Gastrocnemius medialis (tissue), 4 donors: Measurements from ENCODE around the gene EYA4. TPM values are rescaled to one million over a fixed set of nuclear protein-coding genes. Genes with fewer than 3 reads are reported as not detected.

ENCODE experiments used
- ATAC-seq, 2 donors: fragments of 150-250 bp; one replicate each; pipeline ENCODE4 v1.9.1; 2016
- DNase-seq, 2 donors: peaks; one replicate each; pipeline ENCODE4 v3.0.0-alpha.2; 2019
- H3K27ac ChIP-seq, 4 donors: fragments of 200-600 bp; sonication (generic); 1 replicate in 1 of 4; 2 replicates in 3 of 4; pipeline ENCODE4 v1.5.1; 2016 to 2018; ENCODE audit warnings: mild to moderate bottlenecking in 2 of 4, moderate library complexity in 1 of 4
- H3K27me3 ChIP-seq, 3 donors: fragments of 200-600 bp; sonication (generic) in 2 of 3; 1 replicate in 1 of 3; 2 replicates in 2 of 3; pipeline versions ENCODE4 v1.5.1 to v1.6.0; 2016 to 2019; ENCODE audit warnings: mild to moderate bottlenecking in 1 of 3, moderate library complexity in 1 of 3
- H3K36me3 ChIP-seq, 2 donors: fragments of 200-600 bp; sonication (generic) in 1 of 2; one replicate each; pipeline ENCODE4 v1.5.1; 2017 to 2018
- H3K4me1 ChIP-seq, 2 donors: fragments of 200-600 bp; sonication (generic) in 1 of 2; one replicate each; pipeline ENCODE4 v1.5.1; 2016 to 2017; ENCODE audit warnings: mild to moderate bottlenecking in 2 of 2
- H3K4me3 ChIP-seq, 4 donors: fragments of 200-600 bp; sonication (generic) in 3 of 4; 1 replicate in 1 of 4; 2 replicates in 3 of 4; pipeline ENCODE4 v1.5.1; 2016 to 2019; ENCODE audit warnings: mild to moderate bottlenecking in 2 of 4
- H3K9me3 ChIP-seq, 3 donors: fragments of 200-600 bp; sonication (generic) in 2 of 3; 1 replicate in 1 of 3; 2 replicates in 2 of 3; pipeline ENCODE4 v1.5.1; 2016 to 2019
- POLR2A ChIP-seq, 2 donors: fragments of 450-650 bp; IDR thresholded peaks; one replicate each; pipeline ENCODE4 v1.6.1; 2017; ENCODE audit warnings: antibody characterized with exemption in 2 of 2, mild to moderate bottlenecking in 2 of 2, moderate library complexity in 2 of 2
- in situ Hi-C, 4 donors: fragments of 200-750 bp; cut with MboI; loops; one replicate each; pipeline versions ENCODE4 v1.15.0 to v1.8.0; 2017; ENCODE audit warnings: low sequenced_read_pairs in 4 of 4
- intact Hi-C: fragments of 100-400 bp; cut with DNase I; formaldehyde crosslinking; loops from one replicate; pipeline ENCODE4 v1.15.1; 2023; ENCODE audit warnings: low total_unique reads
- total RNA-seq, 4 donors: library from RNA; depleted of rRNA; stranded (reverse); fragments of >200 nt; gene quantifications; one replicate each; pipeline versions ENCODE4 v1.1.0 to v1.2.3, GENCODE V29; 2016
- TF ChIP-seq, protein P1 (sequence below), 5 experiments: fragments of 450-650 bp in 3 of 5; fragments of 200-600 bp in 2 of 5; sonication (generic) in 2 of 5; IDR thresholded peaks in 4 of 5; conservative IDR thresholded peaks in 1 of 5; 1 replicate in 4 of 5; 2 replicates in 1 of 5; pipeline ENCODE4 v1.5.1; 2016 to 2019; ENCODE audit warnings: antibody characterized with exemption in 5 of 5, mild to moderate bottlenecking in 3 of 5, moderate library complexity in 3 of 5

The EYA4 gene
- total RNA-seq, 4 donors from 2014 or later = 33.7 to 110 (median 62.1) TPM

DNA sequence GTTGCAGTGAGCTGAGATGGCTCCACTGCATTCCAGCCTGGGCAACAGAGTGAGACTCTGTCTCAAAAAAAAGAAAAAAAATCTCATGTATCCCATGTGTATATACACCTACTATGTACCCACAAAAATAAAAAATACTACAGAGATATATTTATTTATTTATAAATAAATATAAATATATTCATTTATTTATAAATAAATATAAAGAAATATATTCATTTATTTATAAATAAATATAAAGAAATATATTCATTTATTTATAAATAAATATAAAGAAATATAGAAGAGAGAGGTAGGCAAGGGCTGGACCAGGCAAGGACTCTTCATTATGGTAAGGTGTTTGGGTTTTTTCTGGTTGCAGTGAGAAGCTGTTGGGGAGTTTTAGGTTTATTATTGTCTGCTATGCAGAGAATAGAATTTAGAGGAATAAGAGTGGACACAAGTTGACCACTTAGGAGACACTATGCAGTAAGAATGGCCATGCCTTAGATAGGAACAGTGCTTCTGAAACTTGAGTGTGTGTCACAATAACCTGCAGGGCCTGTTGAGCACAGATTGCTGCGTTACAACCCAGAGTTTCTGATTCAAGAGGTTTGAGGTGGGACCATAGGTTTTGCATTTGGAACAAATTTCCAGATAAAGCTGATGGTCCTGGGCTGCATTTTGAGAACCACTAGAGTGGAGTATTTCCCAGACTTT lies 254.2 kb downstream of the EYA4 start:
- no peaks in the 10 kb centered on the region for H3K27me3 ChIP-seq
- peaks cover 1 to 11% of the 10 kb centered on the region in 2 donors for H3K4me1 ChIP-seq
- ATAC-seq (no peak), DNase-seq (no peak)
- no peak overlapping the region for H3K4me3 ChIP-seq
- H3K27ac ChIP-seq = no peak overlapping the region
- TF ChIP-seq POLR2A (IDR thresholded peaks at IDR 0.05) = no peak
- TF ChIP-seq, protein P1, sequence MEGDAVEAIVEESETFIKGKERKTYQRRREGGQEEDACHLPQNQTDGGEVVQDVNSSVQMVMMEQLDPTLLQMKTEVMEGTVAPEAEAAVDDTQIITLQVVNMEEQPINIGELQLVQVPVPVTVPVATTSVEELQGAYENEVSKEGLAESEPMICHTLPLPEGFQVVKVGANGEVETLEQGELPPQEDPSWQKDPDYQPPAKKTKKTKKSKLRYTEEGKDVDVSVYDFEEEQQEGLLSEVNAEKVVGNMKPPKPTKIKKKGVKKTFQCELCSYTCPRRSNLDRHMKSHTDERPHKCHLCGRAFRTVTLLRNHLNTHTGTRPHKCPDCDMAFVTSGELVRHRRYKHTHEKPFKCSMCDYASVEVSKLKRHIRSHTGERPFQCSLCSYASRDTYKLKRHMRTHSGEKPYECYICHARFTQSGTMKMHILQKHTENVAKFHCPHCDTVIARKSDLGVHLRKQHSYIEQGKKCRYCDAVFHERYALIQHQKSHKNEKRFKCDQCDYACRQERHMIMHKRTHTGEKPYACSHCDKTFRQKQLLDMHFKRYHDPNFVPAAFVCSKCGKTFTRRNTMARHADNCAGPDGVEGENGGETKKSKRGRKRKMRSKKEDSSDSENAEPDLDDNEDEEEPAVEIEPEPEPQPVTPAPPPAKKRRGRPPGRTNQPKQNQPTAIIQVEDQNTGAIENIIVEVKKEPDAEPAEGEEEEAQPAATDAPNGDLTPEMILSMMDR (IDR thresholded peaks at IDR 0.05 in 4 of 5, conservative IDR thresholded peaks at IDR 0.05 in 1 of 5) = no peak
- intact Hi-C loops = no loop called here
- in situ Hi-C loops = no loop called here
- no peaks in the 10 kb centered on the region for H3K36me3 ChIP-seq
- no peaks in the 10 kb centered on the region for H3K9me3 ChIP-seq

DNA sequence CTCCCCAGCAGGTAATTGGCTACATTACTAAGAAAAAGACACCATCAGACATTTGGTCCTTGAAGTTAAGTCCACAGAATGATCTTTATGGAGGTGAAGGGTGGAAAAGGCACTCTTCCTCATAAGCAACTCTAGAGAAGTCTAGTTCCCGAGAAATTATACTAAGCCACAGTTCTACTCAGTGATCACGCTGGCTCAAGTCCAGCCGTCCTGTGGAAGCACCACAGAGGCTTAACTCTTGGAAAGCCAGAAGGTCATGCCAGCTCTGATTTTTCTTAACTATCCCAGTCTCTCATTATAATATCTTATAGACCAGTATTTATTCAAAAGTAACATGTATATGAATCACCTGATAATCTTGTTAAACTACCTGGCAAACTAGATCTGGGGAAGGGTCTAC lies 258.5 kb downstream of the EYA4 start:
- Histone ChIP-seq H3K27me3 (no peaks in the 10 kb centered on the region), H3K27ac (peak overlapping the region in 1 of 4 donors; percentile 12), H3K36me3 (no peaks in the 10 kb centered on the region), H3K4me3 (no peak overlapping the region), H3K4me1 (peaks cover 35 to 52% of the 10 kb centered on the region in 2 donors), H3K9me3 (no peaks in the 10 kb centered on the region)
- DNase-seq (no peak), ATAC-seq (no peak)
- in situ Hi-C loops (no loop called here), intact Hi-C loops (loop anchor here (5.0 kb wide), 1 partner anchor 367 kb away; no protein-coding TSS in a partner anchor)
- TF ChIP-seq, protein P1 (IDR thresholded peaks at IDR 0.05 in 4 of 5, conservative IDR thresholded peaks at IDR 0.05 in 1 of 5) = no peak
- no peak for TF ChIP-seq POLR2A (IDR thresholded peaks at IDR 0.05)

DNA sequence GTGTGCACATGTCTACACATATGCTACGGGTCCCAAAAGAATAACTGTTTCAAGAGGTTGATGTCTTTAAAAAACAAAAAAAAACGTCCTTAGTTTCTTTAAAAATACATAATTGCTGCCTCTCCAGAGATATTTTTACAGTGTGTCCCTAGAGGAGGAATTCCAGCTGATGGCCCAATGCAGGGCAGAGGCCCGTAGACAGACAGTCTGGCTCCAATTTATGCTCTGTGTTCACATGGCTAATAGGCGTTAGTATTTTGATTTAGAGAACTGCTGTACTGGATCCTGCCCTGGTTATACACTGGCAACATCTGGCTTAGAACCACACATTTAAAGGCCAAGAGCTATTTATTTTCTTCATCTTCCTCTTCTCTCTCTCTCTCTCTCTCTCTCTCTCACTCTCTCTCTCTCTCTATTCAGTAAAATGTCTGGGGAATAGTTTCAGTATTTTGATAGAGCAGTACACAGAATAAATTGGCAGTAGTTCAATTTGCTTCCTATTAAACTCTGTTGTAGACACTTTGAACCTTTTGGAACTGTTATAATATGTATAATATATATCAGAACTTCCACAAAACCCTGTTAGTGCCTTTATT lies 260.6 kb downstream of the EYA4 start:
- Histone ChIP-seq H3K4me1 (peaks cover 35 to 57% of the 10 kb centered on the region in 2 donors), H3K27ac (peak overlapping the region; percentile 1 to 63 (median 58)), H3K9me3 (no peaks in the 10 kb centered on the region), H3K27me3 (no peaks in the 10 kb centered on the region), H3K36me3 (peaks cover 0 to 5% of the 10 kb centered on the region in 2 donors), H3K4me3 (no peak overlapping the region)
- TF ChIP-seq, protein P1 (IDR thresholded peaks at IDR 0.05 in 4 of 5, conservative IDR thresholded peaks at IDR 0.05 in 1 of 5) = no peak
- TF ChIP-seq POLR2A (IDR thresholded peaks at IDR 0.05) = no peak
- ATAC-seq (peak; percentile 59 to 69), DNase-seq (no peak)
- intact Hi-C loops (loop anchor here (2.0 to 5.0 kb wide), 2 partner anchors 261 to 369 kb away; partner anchors contain the start of gene EYA4), in situ Hi-C loops (no loop called here)

DNA sequence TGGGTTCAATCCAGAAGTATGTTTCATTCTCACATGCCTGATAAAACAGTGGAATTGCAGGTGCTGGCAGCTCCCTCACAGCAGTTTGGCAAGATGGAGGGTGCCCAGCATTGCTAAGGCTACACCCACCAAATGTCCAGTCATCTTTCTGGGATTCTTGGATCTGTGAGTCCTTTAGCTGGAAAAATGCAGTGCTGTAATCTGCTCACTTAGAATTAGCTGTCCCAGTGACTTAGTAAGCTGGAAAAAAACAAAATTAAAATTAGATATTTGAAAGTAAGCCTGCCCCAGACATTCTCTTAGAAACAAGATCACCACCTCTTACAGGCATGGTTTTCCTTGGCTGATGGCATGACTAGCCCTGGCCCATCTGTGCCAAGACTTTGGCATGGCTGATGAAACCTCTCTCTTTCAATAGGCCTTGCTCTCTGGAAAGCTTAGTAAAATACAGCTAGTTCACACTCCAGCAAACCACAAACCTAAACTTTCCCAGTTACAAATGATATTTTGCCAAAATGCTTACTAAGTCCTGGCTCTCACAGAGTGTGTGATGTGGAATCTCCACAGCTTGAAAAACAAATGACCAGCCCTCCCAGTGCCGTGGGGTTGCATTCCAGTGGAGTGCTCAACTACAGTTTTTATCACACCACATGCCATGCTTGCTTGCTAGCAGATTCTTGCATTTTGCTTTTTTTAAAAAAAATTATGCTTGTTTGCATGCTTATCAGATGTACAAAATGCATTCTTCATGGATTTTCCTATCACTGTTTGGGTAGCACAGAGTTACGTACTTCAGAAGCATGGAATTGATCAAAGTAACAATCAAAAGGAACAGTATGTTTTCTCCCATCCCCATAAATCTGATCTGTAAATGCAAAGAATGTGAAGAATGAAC lies 261.5 kb downstream of the EYA4 start:
- DNase-seq = peak in 1 of 2 donors; percentile 58
- in situ Hi-C loops = no loop called here
- Histone ChIP-seq H3K27me3 (no peaks in the 10 kb centered on the region), H3K4me3 (no peak overlapping the region), H3K4me1 (peaks cover 35 to 57% of the 10 kb centered on the region in 2 donors), H3K27ac (peak overlapping the region; percentile 1 to 63 (median 58)), H3K9me3 (no peaks in the 10 kb centered on the region), H3K36me3 (peaks cover 0 to 6% of the 10 kb centered on the region in 2 donors)
- TF ChIP-seq, protein P1 (IDR thresholded peaks at IDR 0.05 in 4 of 5, conservative IDR thresholded peaks at IDR 0.05 in 1 of 5) = no peak
- no peak for TF ChIP-seq POLR2A (IDR thresholded peaks at IDR 0.05)
- peak; percentile 53 to 73 for ATAC-seq
- intact Hi-C loops = loop anchor here (2.0 to 5.0 kb wide), 2 partner anchors 262 to 370 kb away; partner anchors contain the start of gene EYA4
